Stomach smooth muscle (tissue), 2 donors: ENCODE measurements around the gene QKI.
A peak's percentile ranks its signal among the peaks of the same experiment; 100 is the strongest.

Experiments used
- H3K27ac ChIP-seq: one replicate; pipeline ENCODE4 v1.7.0; 2013; ENCODE audit warnings: mild to moderate bottlenecking, low read length, inconsistent platforms
- H3K27me3 ChIP-seq, 2 donors: one replicate each; pipeline ENCODE4 v1.7.0; 2013; ENCODE audit warnings: low read length in 2 of 2; ENCODE audit not compliant: insufficient read depth in 2 of 2, control insufficient read depth in 1 of 2
- H3K36me3 ChIP-seq, 2 donors: one replicate each; pipeline ENCODE4 v1.7.0; 2013; ENCODE audit warnings: low read length in 2 of 2; ENCODE audit not compliant: control insufficient read depth in 2 of 2, insufficient read depth in 2 of 2
- H3K4me1 ChIP-seq: one replicate; pipeline ENCODE4 v1.7.0; 2013; ENCODE audit warnings: low read length; ENCODE audit not compliant: control insufficient read depth, insufficient read depth
- H3K4me3 ChIP-seq, 2 donors: one replicate each; pipeline ENCODE4 v1.7.0; 2013; ENCODE audit warnings: low read length in 2 of 2
- H3K9ac ChIP-seq, 2 donors: one replicate each; pipeline ENCODE4 v1.7.0; 2013; ENCODE audit warnings: low read length in 2 of 2, mild to moderate bottlenecking in 1 of 2
- H3K9me3 ChIP-seq, 2 donors: one replicate each; pipeline ENCODE4 v1.7.0; 2013; ENCODE audit warnings: low read length in 2 of 2; ENCODE audit not compliant: control insufficient read depth in 2 of 2
- donor health status: healthy.
- donor health status: Pancreatic carcinoma.

Gene QKI

GRCh38 chr6:163414117-163414945 is at the start of gene QKI:
Gene QKI (plus strand): TSS chr6:163414718. CDS start chr6:163415194, 476 bp downstream.
- Histone ChIP-seq H3K9me3 (no peaks in the 10 kb centered on the region), H3K36me3 (no peaks in the 10 kb centered on the region), H3K4me1 (peaks cover 3% of the 10 kb centered on the region), H3K4me3 (peak within 1 kb of the TSS; percentile 89 to 91), H3K27me3 (no peaks in the 10 kb centered on the region), H3K9ac (peak within 1 kb of the TSS; percentile 87 to 93), H3K27ac (peak within 1 kb of the TSS; percentile 95)

GRCh38 chr6:163366288-163366687 is 48.2 kb upstream of the QKI start:
- peaks cover 0 to 3% of the 10 kb centered on the region in 2 donors for H3K27me3 ChIP-seq
- H3K9me3 ChIP-seq: no peaks in the 10 kb centered on the region
- H3K4me1 ChIP-seq: no peaks in the 10 kb centered on the region
- no peak overlapping the region for H3K4me3 ChIP-seq
- no peak overlapping the region for H3K9ac ChIP-seq
- H3K27ac ChIP-seq: no peak overlapping the region
- no peaks in the 10 kb centered on the region for H3K36me3 ChIP-seq

GRCh38 chr6:163367497-163368183 is 46.9 kb upstream of the QKI start:
- Histone ChIP-seq H3K4me1 (no peaks in the 10 kb centered on the region), H3K27me3 (peaks cover 0 to 3% of the 10 kb centered on the region in 2 donors), H3K9me3 (no peaks in the 10 kb centered on the region), H3K36me3 (no peaks in the 10 kb centered on the region), H3K27ac (no peak overlapping the region), H3K4me3 (no peak overlapping the region), H3K9ac (no peak overlapping the region)

GRCh38 chr6:163369141-163369540 is 45.4 kb upstream of the QKI start:
- H3K9ac ChIP-seq: no peak overlapping the region
- no peak overlapping the region for H3K4me3 ChIP-seq
- no peaks in the 10 kb centered on the region for H3K9me3 ChIP-seq
- H3K36me3 ChIP-seq: no peaks in the 10 kb centered on the region
- peaks cover 2 to 3% of the 10 kb centered on the region in 2 donors for H3K27me3 ChIP-seq
- H3K27ac ChIP-seq: no peak overlapping the region
- H3K4me1 ChIP-seq: no peaks in the 10 kb centered on the region

GRCh38 chr6:163369628-163370365 is 44.7 kb upstream of the QKI start:
- Histone ChIP-seq H3K36me3 (no peaks in the 10 kb centered on the region), H3K4me1 (no peaks in the 10 kb centered on the region), H3K27me3 (peaks cover 2 to 3% of the 10 kb centered on the region in 2 donors), H3K9me3 (no peaks in the 10 kb centered on the region), H3K27ac (no peak overlapping the region), H3K4me3 (no peak overlapping the region), H3K9ac (no peak overlapping the region)

GRCh38 chr6:163370464-163371117 is 43.9 kb upstream of the QKI start:
- Histone ChIP-seq H3K36me3 (no peaks in the 10 kb centered on the region), H3K9ac (no peak overlapping the region), H3K4me3 (no peak overlapping the region), H3K27ac (no peak overlapping the region), H3K9me3 (no peaks in the 10 kb centered on the region), H3K27me3 (peaks cover 2 to 3% of the 10 kb centered on the region in 2 donors), H3K4me1 (no peaks in the 10 kb centered on the region)

GRCh38 chr6:163371129-163371528 is 43.4 kb upstream of the QKI start:
- H3K4me1 ChIP-seq: no peaks in the 10 kb centered on the region
- no peak overlapping the region for H3K9ac ChIP-seq
- H3K9me3 ChIP-seq: no peaks in the 10 kb centered on the region
- H3K27ac ChIP-seq: no peak overlapping the region
- peaks cover 2 to 3% of the 10 kb centered on the region in 2 donors for H3K27me3 ChIP-seq
- H3K4me3 ChIP-seq: no peak overlapping the region
- no peaks in the 10 kb centered on the region for H3K36me3 ChIP-seq

- H3K9ac ChIP-seq: no peak overlapping the region
- no peak overlapping the region for H3K27ac ChIP-seq
- H3K4me3 ChIP-seq: no peak overlapping the region
- no peaks in the 10 kb centered on the region for H3K9me3 ChIP-seq
- H3K36me3 ChIP-seq: no peaks in the 10 kb centered on the region
- no peaks in the 10 kb centered on the region for H3K4me1 ChIP-seq
- H3K27me3 ChIP-seq: peaks cover 2 to 3% of the 10 kb centered on the region in 2 donors
Measured at GRCh38 chr6:163373240-163373639, 41.3 kb upstream of the QKI start.

- no peaks in the 10 kb centered on the region for H3K9me3 ChIP-seq
- H3K36me3 ChIP-seq: no peaks in the 10 kb centered on the region
- H3K9ac ChIP-seq: no peak overlapping the region
- no peak overlapping the region for H3K27ac ChIP-seq
- H3K27me3 ChIP-seq: peaks cover 0 to 2% of the 10 kb centered on the region in 2 donors
- H3K4me1 ChIP-seq: no peaks in the 10 kb centered on the region
- H3K4me3 ChIP-seq: no peak overlapping the region
Measured at GRCh38 chr6:163375361-163375760, 39.2 kb upstream of the QKI start.

GRCh38 chr6:163376187-163376586 is 38.3 kb upstream of the QKI start:
- H3K27me3 ChIP-seq: peaks cover 0 to 2% of the 10 kb centered on the region in 2 donors
- H3K27ac ChIP-seq: no peak overlapping the region
- H3K9me3 ChIP-seq: no peaks in the 10 kb centered on the region
- no peaks in the 10 kb centered on the region for H3K4me1 ChIP-seq
- H3K9ac ChIP-seq: no peak overlapping the region
- H3K36me3 ChIP-seq: no peaks in the 10 kb centered on the region
- H3K4me3 ChIP-seq: no peak overlapping the region
